ENCODE measurements around the gene FNDC11.

FNDC11 gene

GRCh38 chr20:63560856-63561609 lies 7.1 kb downstream of the FNDC11 start:
- Histone ChIP-seq H3K9ac (no peak overlapping the region), H3K27me3 (ENCODE audit: insufficient read depth, low read depth) (peaks cover 13% of the 10 kb centered on the region; the same call in 1 of the 2 replicates), H4K20me1 (ENCODE audit: insufficient read depth) (no peaks in the 10 kb centered on the region)

GRCh38 chr20:63561624-63562396 lies 7.9 kb downstream of the FNDC11 start:
- H3K9ac ChIP-seq: no peak overlapping the region
- H3K4me3 ChIP-seq (IDR thresholded peaks at IDR 0.05; ENCODE audit: insufficient read depth, low read depth, low read length): no peak overlapping the region
- no peak for TF ChIP-seq CTCF (conservative IDR thresholded peaks at IDR 0.05; ENCODE audit: low read depth, low read length)
- H3K36me3 ChIP-seq (ENCODE audit: insufficient read depth): no peaks in the 10 kb centered on the region
- H2AFZ ChIP-seq (ENCODE audit: low read depth): no peak overlapping the region
- no peak overlapping the region for H3K4me2 ChIP-seq
- no peaks in the 10 kb centered on the region for H3K79me2 ChIP-seq (ENCODE audit: insufficient read depth, low read depth)
- H3K27me3 ChIP-seq (ENCODE audit: insufficient read depth, low read depth): peaks cover 7% of the 10 kb centered on the region; the same call in 1 of the 2 replicates
- no peak overlapping the region for H3K27ac ChIP-seq
- no peaks in the 10 kb centered on the region for H3K4me1 ChIP-seq (ENCODE audit: low read depth, poor library complexity, severe bottlenecking)
- no peaks in the 10 kb centered on the region for H4K20me1 ChIP-seq (ENCODE audit: insufficient read depth)

More at GRCh38 chr20:63560856-63561609, 7.1 kb downstream of the FNDC11 start:
- Histone ChIP-seq H3K79me2 (ENCODE audit: insufficient read depth, low read depth) (no peaks in the 10 kb centered on the region), H3K4me2 (no peak overlapping the region), H2AFZ (ENCODE audit: low read depth) (no peak overlapping the region), H3K27ac (no peak overlapping the region), H3K36me3 (ENCODE audit: insufficient read depth) (no peaks in the 10 kb centered on the region), H3K4me3 (IDR thresholded peaks at IDR 0.05; ENCODE audit: insufficient read depth, low read depth, low read length) (no peak overlapping the region), H3K4me1 (ENCODE audit: low read depth, poor library complexity, severe bottlenecking) (no peaks in the 10 kb centered on the region)
- TF ChIP-seq CTCF (conservative IDR thresholded peaks at IDR 0.05; ENCODE audit: low read depth, low read length): no peak

- H3K9ac ChIP-seq: no peak overlapping the region
- TF ChIP-seq CTCF (conservative IDR thresholded peaks at IDR 0.05; ENCODE audit: low read depth, low read length): no peak
- H3K36me3 ChIP-seq (ENCODE audit: insufficient read depth): no peaks in the 10 kb centered on the region
- H4K20me1 ChIP-seq (ENCODE audit: insufficient read depth): no peaks in the 10 kb centered on the region
- no peak overlapping the region for H2AFZ ChIP-seq (ENCODE audit: low read depth)
- H3K4me1 ChIP-seq (ENCODE audit: low read depth, poor library complexity, severe bottlenecking): peaks cover 4% of the 10 kb centered on the region
- no peaks in the 10 kb centered on the region for H3K79me2 ChIP-seq (ENCODE audit: insufficient read depth, low read depth)
- H3K27me3 ChIP-seq (ENCODE audit: insufficient read depth, low read depth): peaks cover 3% of the 10 kb centered on the region; the same call in 1 of the 2 replicates
- no peak overlapping the region for H3K27ac ChIP-seq
- H3K4me3 ChIP-seq (IDR thresholded peaks at IDR 0.05; ENCODE audit: insufficient read depth, low read depth, low read length): no peak overlapping the region
- H3K4me2 ChIP-seq: no peak overlapping the region
Measured at GRCh38 chr20:63562461-63563224, 8.7 kb downstream of the FNDC11 start.

- H4K20me1 ChIP-seq (ENCODE audit: insufficient read depth): no peaks in the 10 kb centered on the region
- no peaks in the 10 kb centered on the region for H3K79me2 ChIP-seq (ENCODE audit: insufficient read depth, low read depth)
- H2AFZ ChIP-seq (ENCODE audit: low read depth): no peak overlapping the region
- no peak overlapping the region for H3K27ac ChIP-seq
- H3K36me3 ChIP-seq (ENCODE audit: insufficient read depth): no peaks in the 10 kb centered on the region
- no peak overlapping the region for H3K9ac ChIP-seq
- H3K4me1 ChIP-seq (ENCODE audit: low read depth, poor library complexity, severe bottlenecking): peaks cover 12% of the 10 kb centered on the region
- H3K27me3 ChIP-seq (ENCODE audit: insufficient read depth, low read depth): no peaks in the 10 kb centered on the region; the same call in 1 of the 2 replicates
- TF ChIP-seq CTCF (conservative IDR thresholded peaks at IDR 0.05; ENCODE audit: low read depth, low read length): no peak
- H3K4me2 ChIP-seq: no peak overlapping the region
- no peak overlapping the region for H3K4me3 ChIP-seq (IDR thresholded peaks at IDR 0.05; ENCODE audit: insufficient read depth, low read depth, low read length)
Measured at GRCh38 chr20:63563225-63563935, 9.4 kb downstream of the FNDC11 start.
